Renal cortex interstitium (tissue), 11 donors: ENCODE data around the gene PRR20G. TPM values are rescaled to one million over a fixed set of nuclear protein-coding genes. Genes with fewer than 3 reads are reported as not detected.

ENCODE experiments used
- DNase-seq, 11 donors: peaks; one replicate each; pipeline ENCODE4 v3.0.0-alpha.2; 2013; ENCODE audit warnings: low read depth in 9 of 11, low spot score in 4 of 11; ENCODE audit errors: extremely low read depth in 1 of 11
- polyA plus RNA-seq, 3 donors: library from polyadenylated mRNA; unstranded; fragments of 120-200 nt; gene quantifications; one replicate each; pipeline ENCODE4 v1.2.1, GENCODE V29; 2013; ENCODE audit not compliant: insufficient read length in 3 of 3

PRR20G gene
- polyA plus RNA-seq, 3 donors, result not detected

DNA sequence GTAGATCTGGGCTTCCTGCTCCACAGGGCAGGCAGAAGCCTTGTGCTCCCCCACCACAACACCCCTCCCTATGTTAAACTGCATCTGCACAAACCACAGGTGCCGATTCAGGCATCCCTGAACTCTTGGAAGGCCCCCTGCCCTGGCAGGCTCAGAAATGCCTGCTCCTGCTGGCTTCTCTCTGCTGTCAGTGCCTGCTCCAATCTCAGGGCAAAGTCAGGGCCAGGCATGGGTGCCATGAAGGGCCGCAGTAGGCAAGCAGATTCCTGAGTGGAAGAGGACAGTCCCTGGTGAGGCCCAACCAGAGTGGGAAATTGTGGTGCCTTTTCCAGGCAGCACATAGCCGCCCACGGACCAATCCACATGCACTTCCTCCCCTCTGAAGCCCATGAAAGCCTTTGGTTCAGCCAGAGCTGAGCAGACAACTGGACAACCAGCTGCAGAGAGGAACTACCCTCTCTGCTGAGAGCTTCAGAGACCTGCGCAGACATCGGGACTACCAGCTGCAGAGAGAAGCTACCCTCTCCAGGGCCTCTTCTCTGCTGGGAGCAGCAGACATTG is 13.6 kb downstream of the PRR20G start:
- DNase-seq, result no peak

- DNase-seq, result no peak
Measured at GRCh38 chr3:127273206-127273605, 14.6 kb downstream of the PRR20G start.

DNA sequence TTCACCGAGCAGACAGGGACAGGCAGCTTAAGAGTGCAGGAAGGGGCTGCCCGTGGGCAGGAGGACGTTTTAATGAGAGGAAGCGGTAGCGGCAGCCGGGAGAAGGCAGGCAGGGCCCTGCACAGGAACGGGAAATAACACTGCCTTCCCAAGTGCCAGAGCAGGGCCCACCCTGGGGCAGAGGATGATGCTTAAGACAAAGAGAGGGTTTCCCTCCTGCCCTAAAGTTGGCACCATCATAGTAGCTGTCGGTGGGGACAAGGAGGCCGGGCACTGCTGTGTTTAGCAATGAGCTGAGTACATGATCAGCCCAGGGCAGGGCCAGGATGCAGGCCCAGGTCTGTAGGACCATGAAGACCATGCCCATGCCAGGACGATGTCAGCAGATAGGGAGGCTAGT is 21.7 kb downstream of the PRR20G start:
- no peak for DNase-seq

GRCh38 chr3:127265581-127265981 is 22.3 kb downstream of the PRR20G start:
- DNase-seq, result no peak

DNA sequence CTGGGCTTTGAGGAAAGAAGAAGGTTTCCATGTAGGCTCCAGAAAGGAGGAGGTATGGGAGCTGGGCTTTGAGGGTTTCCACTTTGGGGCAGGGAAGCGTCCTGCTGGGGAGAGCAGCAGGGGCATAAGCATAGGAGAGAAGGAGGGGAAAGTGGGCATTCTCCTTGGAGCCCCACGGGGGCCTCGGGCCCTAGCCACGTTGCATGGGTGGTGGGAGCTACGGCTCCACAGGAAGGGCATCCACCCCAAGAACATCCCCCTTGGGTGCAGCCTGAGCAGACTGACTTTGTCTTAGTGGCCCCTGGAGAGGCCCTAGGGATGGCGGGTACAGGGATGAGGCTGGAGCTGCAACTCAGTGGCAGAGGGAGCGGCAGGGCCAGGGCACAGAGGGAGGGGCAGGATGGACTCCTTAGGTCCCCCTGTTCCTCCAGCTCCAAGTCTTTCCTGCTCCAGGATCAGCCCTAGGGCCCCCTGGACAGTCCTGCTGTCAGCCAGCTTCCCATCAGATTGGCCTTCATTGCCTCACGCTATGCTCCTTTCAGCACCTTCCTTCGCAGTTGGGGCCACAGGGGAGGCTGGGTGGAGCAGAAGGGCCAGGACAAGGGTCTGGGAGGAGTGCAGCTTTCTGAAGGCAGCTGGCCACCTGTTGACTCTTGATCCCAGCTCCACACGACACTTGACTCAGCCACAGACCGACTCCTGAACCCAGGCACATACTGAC is 22.9 kb downstream of the PRR20G start:
- no peak for DNase-seq

DNA sequence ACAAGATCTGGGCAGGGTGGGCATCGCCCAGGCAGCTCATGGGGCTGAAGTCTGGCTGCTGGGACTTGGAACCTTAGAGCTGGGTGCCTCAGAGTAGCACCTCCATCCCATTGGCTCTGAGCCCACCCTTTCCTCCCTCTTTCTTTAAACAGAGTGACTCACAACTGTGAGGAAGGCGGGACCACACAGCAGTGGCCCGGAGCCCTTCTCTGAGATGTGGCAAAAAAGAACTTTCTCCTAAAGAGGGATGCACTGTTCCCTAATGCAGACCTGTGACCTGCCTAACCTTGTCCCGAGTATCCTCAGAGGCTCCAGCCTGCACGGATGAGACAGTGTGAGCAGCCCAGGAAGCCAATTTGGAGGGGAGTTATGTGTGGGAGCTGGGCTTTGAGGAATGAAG is 23.6 kb downstream of the PRR20G start:
- no peak for DNase-seq

- DNase-seq, result no peak
Measured at GRCh38 chr3:127263586-127264231, 24.1 kb downstream of the PRR20G start.

DNA sequence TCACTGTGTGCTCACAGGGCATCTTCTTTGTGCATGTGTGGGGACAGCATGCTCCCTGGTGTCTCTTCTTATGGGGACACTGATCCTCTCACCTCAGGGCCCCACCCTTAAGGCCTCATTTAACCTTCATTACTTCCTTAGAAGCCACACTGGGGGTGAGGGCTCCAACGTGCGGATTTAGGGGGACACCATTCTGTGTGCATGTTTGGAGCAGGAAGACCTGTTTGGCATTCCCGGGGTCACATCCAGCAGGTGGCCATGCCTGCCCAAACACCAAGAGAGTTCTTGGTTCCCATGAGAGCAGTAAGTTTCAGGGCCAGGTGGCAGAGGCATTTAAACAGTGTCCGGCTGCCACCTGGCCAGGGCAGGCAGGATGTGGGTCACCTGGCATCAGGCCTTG is 24.8 kb downstream of the PRR20G start:
- DNase-seq, result no peak

- no peak for DNase-seq
Measured at GRCh38 chr3:127262533-127262932, 25.3 kb downstream of the PRR20G start.

- no peak for DNase-seq
Measured at GRCh38 chr3:127261925-127262324, 25.9 kb downstream of the PRR20G start.

GRCh38 chr3:127260826-127261555 is 26.9 kb downstream of the PRR20G start:
- DNase-seq, result no peak

- DNase-seq, result no peak
Measured at GRCh38 chr3:127260416-127260815, 27.4 kb downstream of the PRR20G start.

GRCh38 chr3:127259882-127260281 is 28.0 kb downstream of the PRR20G start:
- DNase-seq, result no peak

DNA sequence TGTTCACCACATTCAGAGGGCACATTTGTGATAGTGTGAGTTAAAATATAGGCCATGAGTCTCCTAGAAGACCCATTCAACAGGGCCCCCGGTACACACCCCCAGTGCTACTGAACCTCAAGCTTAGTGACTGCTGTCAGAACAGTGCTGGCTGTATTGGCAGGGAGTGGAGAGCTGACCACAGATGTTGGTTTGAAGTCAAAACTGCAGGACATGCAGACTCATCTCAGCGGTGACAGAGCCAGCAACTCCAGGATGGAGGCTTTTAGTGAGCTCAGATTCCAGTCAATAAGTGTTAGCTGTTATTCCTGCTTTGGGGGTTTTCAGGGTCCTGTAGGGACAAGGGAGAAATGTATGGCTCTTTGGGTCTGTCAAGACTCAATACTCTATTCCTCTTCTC is 29.1 kb downstream of the PRR20G start:
- no peak for DNase-seq

DNA sequence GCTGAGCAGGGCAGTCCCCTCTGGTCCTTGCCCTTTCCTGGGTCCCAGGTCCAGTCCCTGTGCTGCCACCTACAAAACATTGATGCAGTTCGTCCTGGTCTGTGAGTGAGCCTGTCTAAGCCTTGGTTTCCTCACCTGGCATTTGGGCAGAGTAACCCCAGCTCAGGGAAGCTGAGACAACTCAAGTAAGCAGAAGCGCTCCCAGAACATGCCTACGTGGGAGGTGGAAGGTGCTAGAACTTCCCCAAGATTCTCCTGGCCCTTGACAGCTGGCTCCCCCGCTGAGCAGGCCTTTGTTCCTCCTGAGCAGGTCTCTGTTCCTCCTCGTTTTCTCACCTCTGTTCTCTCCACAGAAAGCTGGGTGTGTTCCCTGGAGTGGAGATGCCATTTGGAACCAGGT is 30.5 kb downstream of the PRR20G start:
- no peak for DNase-seq

- no peak for DNase-seq
Measured at GRCh38 chr3:127256733-127257271, 31.0 kb downstream of the PRR20G start.

GRCh38 chr3:127256138-127256537 is 31.7 kb downstream of the PRR20G start:
- DNase-seq, result no peak

DNA sequence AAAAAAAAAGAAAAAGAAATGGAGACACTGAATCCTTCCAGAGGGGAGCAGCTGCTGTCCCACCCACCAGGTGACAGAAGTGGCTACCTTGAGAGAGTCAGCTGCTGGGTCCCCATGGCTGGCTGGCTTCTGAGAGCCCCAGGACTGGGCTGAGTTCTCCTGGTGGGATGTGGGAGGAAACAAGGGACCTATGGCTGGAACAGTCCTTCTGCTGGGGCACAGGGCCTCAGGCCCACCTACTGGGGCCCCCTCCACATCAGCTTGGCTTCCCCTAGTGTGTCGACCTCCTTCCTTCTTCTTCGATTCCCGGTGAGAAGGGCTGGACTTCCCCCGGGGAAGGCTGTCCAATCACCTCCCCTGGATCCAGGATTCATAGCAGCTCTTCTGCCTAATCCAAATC is 32.3 kb downstream of the PRR20G start:
- DNase-seq, result no peak

DNA sequence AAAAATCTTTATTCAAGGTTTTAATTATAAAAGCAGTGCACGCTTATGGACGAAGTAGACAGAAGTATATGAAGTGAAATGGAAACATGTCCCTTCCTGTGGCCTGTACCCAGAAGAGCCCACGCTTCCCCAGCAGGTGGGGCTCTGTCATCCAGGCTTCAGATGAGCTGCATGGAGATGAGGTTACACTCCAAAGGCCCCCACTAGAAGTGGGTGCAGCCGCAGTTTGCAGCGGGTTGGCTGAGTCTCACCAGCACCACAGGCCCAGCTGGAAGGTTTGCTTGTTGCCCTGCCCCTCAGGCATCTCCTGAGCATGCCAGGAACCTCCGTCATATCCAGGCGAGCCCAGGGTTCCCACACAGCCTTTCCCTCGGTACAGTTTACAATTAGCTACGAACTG is 33.1 kb downstream of the PRR20G start:
- DNase-seq, result no peak
